Glomerular visceral epithelial cell (primary cell): ENCODE results near the gene NHSL1.
"Not testable (repeated sequence)": the region's sequence is repeated elsewhere in the genome, so short reads cannot be mapped to it uniquely, and the experiment has no call there.

Source experiments
- DNase-seq: peaks from one replicate; pipeline ENCODE4 v3.0.0-alpha.2; 2016; ENCODE audit errors: extremely low spot score

The NHSL1 gene

DNA sequence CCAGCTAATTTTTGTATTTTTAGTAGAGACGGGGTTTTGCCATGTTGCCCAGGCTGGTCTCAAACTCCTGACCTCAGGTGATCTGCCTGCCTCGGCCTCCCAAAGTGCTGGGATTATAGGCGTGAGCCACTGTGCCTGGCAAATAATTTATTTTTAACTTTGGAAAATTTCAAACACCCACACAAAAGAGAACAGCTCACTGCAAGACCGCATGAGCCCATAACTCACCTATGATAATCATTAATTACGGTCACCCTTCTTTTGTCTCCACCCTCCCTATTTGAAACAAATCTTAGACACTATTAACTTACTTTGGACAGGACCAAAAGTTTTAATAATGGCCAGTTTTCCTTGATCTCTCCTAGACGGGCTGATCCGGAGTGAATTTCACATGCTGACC is 74.0 kb downstream of the NHSL1 start:
- not testable (repeated sequence) for DNase-seq

DNA sequence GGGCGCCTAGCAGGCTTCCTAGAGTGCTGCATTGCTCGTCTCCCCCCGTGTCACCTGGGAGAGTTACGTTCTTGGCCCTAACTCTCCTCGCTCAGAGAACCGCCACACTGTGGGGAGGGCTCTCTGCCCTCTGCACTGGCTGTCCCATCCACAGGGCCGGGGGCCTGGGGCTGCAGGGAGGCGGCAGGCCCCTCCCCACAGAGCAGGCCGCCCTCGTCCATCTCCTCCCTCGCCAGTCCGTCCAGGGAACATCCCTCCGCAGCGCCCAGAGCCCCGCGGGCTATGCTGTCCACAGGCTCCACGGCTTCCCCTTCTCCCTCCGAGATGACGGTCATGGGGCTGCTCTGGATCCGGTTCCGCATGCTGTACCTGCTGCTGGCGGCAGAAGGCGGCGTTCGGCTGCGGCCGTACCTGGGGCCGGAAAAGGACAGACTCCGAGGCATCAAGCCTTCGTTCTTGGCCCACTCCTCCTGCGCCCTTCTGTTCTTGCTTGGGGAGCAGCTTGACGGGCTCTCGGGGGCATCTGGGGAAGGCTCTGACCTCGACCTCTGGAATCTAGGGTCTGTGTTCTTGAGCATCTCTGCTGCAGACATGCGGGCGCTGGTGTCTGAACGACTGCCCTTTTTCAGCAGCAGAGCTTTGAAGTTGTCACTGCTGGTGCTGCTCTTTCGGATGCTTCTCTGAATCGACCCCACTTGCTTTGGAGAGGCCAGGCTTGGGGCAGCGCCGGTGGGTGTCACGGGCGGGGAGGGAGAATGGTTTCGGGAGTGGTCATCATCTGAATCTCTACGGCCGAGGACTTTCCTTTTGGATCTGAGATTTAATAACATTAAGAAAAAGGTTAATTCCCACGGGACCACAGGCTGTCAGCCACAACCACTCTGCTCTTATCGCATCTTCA is 75.0 kb downstream of the NHSL1 start:
- no peak for DNase-seq

DNA sequence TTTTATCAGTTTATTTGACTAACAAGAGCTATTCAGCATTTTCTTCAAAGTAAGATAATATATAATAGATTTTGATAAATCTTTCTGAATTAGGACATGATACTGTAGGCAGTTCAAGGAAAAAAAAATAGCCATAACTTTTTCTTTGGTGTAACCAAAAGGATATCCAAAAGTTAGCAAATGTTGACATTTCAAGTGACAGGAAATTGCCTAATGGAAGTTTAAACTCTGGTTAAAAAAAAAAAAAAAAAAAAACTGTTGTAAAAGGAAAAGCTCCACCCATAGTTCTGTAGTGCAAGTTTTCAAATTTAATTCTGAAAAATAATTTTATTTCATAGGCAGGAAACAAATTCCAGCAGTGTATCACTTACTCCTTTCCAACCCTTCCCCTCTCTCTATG is 76.4 kb downstream of the NHSL1 start:
- DNase-seq, result no peak

DNA sequence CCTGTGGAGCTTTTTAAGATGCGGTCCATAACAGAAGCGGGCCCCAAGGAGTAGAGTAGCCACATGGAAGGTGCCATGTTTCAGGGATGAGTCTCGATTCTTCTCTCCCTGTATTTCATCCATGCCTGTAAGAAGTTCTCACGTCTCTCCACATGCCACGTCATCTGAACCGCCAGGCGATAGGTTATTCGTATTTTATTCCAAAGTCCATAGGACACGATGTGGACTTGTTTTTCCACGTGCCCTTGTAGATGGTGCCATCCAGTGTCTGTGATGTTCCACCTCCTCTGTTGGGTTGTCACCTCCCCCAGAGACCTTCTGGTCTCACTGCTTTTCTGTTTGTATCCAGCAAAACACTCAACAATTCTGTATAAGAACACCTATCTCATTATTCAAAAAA is 77.7 kb downstream of the NHSL1 start:
- no peak for DNase-seq

DNA sequence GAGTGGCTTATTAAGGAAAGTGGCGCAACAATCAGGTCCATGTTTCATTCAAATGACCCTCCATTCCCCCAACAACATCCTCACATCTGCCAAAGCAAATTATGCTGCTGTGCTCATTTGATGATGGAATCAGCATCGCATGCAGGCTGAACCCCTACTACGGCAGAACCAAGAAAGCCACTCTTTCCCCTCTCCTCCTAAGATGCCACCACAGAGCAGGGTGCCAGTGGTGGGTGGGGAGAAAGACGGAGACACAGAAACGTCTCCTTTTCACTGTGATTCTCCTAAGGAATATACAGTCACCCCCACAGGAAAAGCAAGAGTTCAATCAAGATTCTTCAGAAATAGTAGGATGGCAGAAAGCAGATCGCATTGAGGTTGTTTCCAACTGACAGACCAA is 78.2 kb downstream of the NHSL1 start:
- no peak for DNase-seq

DNA sequence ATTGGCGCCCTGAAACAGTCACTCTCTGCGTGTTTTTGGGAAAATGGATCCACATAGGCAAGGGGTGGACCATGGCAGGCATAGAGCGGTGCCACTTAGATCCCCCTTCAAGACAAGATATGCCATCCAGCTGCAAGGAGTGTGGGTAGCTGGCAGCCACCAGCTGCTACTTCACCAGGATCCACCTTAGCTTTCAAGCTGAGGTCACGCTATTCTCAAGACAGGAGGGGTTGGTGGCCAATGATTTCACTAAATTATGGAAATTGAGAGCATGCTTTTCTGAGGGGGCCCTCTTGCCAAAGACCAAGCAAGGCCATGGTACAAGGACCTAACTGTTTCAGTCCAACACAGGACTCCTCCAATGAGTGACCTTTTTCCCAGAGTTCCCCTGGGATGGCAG is 78.9 kb downstream of the NHSL1 start:
- DNase-seq, result no peak

DNA sequence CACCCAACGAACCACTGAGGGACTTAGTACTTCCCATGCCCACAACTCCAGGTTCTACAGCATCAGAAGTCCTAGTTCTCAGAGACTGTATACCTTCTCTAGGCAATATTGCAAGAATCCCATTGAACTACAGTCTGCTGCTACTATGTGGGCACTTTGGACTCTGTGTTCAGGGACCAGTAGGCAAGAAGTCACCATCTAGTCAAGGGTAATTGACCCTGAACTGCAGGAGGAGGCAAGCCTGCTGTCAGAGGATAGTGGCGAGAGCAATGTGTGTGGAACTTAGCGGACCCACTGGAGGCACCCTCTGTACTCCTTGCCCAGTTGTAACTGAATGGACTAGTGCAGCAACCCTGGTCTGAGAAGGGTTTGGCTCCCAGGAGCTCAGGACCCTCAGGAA is 79.5 kb downstream of the NHSL1 start:
- DNase-seq, result no peak

DNA sequence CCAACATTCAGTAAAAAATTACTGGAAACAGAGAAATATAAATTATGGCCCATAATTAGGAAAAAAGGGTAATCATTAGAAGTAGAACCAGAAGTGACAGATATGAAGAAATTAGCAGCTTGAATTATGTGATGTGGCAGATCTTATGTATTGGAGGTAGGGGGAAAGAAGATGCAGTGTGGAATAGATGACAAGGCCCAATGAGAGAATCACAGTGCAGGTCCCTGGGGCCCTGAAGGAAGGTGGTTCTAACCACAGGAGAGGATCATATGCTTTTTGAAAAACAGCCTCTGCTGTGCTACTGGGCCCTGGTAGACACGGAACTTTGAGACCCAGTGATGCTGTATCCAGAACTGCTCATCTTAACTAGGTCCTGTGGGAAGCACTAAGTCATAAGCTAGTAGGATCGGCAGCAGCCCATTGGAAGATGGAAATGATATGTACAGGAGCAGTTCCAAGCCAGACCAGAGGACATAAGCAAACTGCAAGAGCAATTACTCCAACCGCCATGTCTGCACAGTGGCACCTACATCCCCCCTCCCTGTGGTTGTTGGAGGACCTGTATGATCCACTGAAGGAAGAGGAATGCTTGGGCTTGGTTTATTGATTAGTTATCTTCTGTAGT is 81.1 kb downstream of the NHSL1 start:
- DNase-seq, result no peak

DNA sequence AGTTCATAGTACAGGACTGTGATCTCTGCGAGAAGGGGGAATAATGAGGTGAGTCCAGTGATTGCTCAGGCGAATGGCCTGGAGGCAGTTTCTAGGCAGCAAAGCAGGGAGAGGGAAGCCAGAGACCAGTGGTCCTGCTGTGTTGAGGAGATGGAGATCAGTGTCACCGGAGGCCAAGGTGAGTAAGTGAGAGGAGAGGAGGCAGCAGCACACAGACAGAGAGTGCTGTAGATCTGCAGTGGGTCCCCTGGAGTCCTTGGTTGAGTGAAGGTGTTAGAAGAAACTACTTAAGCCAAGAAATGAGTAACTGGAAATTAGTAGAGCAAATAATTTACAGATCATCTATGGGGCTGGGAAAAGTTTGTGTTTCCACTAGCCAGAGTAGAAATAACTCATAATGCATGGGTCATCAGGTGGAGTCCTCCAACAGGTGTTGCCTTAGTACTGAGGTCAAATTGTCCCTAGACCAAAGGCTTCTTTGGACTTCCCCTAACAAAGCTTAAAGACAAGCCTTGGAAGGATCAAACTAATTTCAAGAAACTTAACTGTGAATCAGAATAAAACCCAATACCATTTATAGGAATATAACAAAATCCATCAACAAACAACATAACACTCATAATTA is 81.7 kb downstream of the NHSL1 start:
- no peak for DNase-seq

DNA sequence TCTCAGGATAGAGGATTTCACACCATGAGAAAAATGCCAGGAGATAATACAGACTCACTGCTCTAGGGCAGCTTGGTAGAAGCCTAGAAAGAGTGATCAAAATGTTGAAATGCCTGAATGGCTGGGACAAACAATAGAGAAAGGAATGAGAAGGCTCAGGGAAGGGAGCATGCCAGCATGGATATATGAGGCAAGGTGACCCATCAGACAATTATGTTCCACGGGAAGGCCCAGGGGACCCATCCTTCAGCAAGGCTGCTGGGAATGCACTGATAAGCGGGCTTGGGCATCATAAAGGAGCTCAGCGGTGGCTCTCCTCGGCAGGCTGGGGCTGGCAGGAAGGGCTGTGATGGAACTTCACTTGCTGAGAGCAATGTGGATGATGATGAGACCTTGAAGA is 83.1 kb downstream of the NHSL1 start:
- no peak for DNase-seq

DNA sequence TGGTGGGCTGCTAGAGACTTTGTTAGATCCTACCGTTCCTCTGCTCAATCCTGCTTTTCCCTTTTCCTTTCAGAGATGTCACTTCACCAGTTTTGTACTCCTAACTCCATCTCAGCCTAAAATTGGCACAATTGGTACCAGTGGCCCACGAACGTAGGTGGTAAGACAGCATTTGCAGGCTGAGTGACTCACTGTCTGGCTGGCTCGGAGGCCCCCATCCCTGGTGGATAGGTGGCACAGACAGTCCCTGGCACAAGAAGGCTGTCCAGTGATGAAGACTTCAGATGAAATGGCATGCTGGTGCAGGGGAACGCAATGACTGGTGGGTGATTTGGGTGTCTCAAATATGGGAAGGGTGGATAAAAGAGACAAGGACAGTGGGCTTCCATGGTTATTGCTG is 84.2 kb downstream of the NHSL1 start:
- DNase-seq, result no peak

DNA sequence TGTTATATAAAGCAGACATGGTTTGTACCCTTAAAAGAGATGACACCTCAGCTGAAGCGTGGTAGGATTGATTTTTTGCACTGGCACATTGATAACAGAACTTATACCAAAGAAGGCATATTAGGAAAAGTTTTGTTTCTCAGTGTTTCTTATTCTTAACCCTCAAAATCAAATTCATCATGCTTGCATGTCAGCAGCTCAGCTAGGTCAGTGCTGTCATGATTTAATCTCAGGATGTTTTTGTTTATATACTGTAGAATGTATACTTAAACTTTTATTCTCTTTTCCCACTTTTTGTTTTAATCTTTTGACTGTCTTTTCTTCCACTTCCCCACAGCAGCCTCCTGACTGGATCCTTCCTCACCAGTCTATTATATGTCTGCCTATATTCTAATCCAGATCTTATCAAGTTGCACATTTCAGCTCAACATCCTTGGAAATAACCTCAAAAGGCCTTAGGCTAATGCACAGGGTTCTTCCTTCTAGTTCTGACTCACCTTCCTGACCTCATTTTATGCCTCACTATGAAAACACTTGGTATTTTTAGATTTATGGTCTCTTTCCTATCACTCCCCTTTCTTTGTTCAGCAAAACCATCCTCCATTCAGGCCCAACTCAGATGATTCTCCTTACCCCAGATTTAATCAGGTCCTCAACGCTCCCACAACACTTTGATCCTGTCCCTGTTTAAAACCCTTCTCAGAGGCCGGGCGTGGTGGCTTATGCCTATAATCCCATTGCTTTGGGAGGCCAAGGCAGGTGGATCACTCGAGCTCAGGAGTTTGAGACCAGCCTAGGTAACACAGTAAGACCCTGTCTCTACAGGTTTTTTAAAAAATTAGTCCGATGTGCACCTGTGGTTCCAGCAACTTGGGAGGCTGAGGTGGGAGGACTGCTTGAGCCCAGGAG is 88.1 kb downstream of the NHSL1 start:
- DNase-seq, result peak; percentile 58

DNA sequence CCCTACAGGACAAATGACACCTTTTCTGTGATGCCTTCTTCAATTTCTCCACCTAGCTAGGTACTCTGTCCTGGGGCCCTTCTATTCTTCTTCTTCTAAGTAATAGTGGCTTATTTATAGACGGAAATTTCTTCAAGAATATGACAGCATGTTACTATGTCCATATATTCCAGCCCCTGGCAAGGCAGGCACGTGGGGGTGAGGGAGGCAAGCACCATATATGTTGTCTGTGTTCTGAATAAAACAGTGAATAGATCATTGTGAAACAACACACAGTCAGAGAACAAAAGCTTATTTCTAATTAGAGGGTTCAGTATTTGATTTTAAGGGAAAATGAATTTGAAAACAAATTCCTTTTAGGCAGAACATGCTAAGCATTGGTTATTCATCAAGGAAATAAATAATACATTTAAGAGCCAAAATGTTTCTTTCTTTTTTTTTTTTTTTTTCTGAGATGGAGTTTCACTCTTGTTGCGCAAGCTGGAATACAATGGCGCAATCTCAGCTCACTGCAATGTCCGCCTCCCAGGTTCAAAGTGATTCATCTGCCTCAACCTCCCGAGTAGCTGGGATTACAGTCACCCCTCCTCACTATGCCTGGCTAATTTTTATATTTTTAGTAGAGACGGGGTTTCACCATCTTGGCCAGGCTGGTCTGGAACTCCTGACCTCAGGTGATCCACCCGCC is 89.1 kb downstream of the NHSL1 start:
- DNase-seq, result no peak

DNA sequence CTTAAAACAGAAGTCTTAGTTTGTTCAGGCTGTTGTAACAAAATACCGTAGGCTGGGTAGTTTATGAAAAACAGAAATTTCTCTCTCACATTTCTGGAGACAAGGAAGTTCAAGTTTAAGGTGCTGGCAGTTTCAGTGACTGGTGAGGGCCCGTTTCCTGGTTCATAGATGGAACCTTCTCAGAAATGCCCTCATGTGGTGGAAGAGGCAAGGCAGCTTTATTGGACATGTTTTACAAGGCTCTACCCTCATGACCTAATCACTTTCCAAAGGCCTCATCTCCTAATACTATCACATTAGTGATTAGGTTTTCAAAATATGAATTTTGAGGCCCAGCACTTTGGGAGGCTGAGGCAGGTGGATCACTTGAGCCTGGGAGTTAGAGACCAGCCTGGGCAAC is 92.9 kb downstream of the NHSL1 start:
- DNase-seq, result no peak

DNA sequence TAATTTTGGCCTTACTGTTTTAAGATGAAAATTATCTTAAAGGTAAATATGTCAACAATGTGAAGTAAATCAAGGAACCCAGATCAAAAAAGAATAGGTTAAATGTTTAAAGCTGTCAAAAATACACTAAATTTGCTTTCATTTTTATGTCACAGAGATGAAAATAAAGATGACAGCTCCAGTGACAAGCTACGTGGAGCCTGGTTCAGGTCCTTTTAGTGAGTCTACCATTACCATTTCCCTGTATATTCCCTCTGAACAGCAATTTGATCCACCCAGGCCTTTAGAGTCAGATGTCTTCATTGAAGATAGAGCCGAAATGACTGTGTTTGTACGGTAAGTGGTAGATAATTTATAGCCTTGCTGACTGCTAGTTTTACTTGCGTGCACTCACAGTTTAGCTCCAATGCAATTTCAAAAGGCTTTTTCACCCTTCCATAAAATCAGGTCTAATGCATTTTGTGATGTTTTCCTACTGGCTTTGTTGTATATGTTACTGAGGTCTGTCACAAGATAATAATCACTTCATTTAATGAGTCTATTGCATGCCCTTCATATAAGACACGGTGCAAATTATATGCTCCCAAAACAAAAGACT is 93.4 kb downstream of the NHSL1 start:
- no peak for DNase-seq

DNA sequence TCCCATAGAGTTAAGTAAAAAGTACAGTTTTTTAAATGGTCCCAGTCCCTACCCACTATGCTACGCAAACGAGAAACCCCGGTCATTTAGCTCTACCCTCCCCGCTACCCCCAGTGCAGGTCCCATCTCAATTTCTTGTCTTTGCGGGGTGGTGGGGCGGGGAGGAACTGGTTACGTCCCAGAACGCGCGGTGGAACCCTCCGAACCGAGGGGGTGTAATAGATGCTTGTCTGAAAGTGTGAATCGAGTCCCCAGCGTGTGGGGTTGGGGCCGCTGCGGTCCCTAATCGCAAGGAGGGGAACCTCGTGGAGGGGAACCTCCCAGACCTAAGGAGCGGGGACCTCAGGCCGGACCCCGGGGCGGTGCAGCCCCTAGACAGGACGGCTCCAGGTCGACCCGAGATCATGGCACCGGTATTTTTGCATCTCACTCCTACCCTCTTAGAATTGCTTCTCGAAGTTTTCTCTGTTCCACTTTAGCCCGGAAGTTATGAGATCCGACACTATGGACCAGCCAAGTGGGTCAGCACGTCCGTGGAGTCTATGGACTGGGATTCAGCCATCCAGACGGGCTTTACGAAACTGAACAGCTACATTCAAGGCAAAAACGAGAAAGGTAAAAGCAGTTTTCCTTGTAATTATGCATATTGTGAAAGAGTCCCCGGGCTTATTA is 94.5 kb downstream of the NHSL1 start:
- peak; percentile 20 for DNase-seq

DNA sequence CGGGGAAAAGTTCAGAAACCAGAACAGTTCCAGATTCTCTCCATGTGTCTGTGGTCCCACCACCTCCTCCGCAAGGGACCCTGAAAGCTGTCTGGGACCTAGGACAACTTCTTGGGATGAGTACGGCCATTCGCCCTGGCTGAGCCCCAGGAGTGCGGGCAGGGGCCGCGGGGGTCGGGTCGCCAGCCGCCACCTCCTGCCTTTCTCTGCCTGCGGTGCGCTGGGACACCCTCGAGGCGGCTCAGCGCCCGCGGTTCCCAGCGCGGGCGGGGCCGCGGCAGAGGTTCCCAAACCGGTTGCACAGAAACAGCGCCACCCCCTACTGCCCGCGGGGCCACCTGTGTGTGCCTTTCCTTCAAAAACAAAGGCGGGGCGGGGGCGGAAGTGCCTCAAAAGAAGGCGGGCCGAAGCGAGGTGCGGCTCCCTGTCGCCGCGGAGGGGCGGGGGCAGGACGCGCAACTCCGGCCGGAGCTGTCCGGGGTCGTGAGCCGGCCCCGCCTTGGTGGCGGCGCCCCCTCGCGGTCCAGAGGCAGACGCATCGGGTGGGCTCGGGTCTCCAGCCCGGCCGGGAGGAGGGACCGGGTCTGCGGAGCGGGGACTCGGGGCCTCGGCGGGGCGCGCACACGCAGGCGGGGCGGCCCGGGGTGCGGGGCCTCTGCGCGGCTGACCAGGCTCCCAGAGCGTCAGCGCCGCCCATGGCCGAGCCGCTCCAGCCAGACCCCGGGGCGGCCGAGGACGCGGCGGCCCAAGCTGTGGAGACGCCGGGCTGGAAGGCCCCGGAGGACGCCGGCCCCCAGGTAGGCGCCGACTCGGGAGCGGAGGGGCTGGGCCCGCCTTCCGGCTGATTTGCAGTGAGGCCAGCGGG is 95.3 kb downstream of the NHSL1 start, which contains the start of gene HEBP2:
Gene HEBP2 (plus strand): TSS at position 423 of the 865 bp plus-strand sequence. CDS start 273 bp downstream, at position 696.
- peak; percentile 95 for DNase-seq

DNA sequence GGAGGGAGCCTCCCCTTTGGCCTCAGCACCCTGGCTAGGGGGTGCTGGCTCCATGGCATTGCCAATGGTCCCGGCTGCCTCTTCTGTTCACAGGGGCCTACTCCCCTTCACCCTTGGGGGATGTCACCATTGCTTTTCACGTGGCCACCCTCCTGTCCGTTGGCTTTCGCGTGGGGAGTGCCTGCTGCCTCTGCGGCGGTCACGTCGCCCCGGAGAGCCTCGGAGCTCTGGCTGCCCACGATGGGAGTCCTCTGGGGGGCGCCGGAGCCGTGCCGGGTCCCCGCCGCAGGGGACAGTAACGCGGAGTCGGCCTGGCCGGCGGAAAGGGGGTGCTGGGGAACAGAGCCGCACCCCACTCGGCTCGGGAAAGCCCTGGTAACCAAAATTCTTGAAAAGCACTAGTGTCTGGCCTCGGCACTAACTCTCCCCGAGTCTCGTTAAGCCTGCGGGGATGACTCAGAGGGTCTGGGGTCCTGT is 95.9 kb downstream of the NHSL1 start:
- DNase-seq, result peak; percentile 12

DNA sequence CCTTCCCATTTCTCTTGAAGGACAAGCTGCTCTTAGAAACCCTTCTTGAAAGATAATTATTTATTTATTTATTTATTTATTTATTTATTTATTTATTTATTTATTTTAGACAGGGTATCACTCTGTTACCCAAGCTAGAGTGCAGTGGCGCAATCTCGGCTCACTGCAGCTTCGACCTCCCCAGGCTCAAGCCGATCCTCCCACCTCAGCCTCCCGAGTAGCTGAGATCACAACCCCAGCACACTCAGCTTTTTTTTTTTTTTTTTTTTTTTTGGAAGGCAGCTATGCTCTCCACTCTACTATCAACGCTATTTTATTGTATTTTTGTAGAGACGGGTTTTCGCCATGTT is 96.5 kb downstream of the NHSL1 start:
- DNase-seq, result no peak
